ENCODE results near the gene RTP1. TPM values are rescaled to one million over a fixed set of nuclear protein-coding genes. Genes with fewer than 3 reads are reported as not detected.

Gene RTP1, protein sequence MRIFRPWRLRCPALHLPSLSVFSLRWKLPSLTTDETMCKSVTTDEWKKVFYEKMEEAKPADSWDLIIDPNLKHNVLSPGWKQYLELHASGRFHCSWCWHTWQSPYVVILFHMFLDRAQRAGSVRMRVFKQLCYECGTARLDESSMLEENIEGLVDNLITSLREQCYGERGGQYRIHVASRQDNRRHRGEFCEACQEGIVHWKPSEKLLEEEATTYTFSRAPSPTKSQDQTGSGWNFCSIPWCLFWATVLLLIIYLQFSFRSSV
- polyA plus RNA-seq = 2.0 TPM in 1 of 2 replicates, not detected in the other

DNA sequence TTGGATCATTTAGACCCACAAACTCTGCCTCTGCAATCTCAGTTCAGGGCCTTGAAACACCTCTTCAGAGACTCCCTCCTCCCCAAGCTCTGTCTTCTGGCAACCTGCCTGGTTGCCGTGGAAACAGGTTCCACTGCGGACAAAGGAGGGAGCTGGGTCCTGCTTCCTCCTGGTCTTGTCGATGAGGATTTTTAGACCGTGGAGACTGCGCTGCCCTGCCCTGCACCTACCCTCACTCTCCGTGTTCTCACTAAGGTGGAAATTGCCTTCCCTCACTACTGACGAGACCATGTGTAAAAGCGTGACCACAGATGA is at the start of gene RTP1:
RTP1 (plus strand) TSS at position 152 of the 315 bp plus-strand sequence; CDS start at position 182, 30 bp downstream.

Other genes with a start within 250 kb of the RTP1 start
- gene RPL39L, start 58.0 kb upstream of the RTP1 start, polyA plus RNA-seq = 8.8 and 13.8 TPM in 2 replicates
- 1.0 and 2.8 TPM in 2 replicates for gene MASP1, start 94.3 kb downstream of the RTP1 start, polyA plus RNA-seq
- gene RTP4, start 170.9 kb downstream of the RTP1 start, polyA plus RNA-seq = not detected in 2 replicates

Data from Purkinje cell (primary cell).